GM10847 (cell line): Measurements from ENCODE around the gene PPP1R1B.

Experiments
- POLR2A ChIP-seq: IDR thresholded peaks from 2 replicates; pipeline ENCODE4 v1.6.1; 2011; ENCODE audit not compliant: insufficient read length; ENCODE audit errors: extremely low read depth

Gene PPP1R1B

DNA sequence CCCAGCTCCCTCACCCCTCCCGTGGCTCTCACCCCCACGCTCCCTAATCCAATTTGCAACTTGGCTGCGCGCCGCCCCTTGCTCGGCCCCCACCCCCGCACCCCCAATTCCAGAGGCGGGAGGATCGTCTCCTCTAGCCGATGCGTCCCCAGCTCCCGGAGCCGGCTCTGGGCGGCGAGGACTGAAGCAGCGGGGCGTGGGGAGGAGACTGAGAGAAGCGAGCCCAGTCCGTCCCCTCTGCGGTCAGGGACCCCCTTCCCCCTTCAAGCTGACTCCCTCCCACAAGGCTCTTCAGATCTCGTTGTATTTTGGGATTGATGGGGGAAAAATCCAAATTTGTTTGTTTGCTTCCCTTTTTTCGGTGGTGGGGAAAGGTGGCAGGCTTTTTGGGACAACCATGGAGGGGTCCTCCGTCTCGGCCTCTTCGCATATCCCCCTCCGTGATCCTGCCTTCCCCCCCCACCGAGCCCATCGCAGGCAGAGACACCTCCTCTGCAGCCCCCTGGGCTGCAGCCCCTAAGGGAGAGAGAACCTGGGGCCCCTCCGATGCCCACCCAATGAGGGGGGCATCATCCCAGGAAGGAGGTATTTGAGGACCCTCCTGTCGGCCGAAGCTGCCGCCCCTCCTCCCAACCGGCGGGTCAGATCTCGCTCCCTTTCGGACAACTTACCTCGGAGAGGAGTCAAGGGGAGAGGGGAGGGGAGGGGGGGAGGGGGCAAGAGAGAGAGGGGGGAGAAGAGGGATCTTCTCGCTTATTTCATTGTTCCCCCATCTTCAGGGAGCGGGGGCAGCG is 19.5 kb upstream of the PPP1R1B start:
- TF ChIP-seq POLR2A = no peak

DNA sequence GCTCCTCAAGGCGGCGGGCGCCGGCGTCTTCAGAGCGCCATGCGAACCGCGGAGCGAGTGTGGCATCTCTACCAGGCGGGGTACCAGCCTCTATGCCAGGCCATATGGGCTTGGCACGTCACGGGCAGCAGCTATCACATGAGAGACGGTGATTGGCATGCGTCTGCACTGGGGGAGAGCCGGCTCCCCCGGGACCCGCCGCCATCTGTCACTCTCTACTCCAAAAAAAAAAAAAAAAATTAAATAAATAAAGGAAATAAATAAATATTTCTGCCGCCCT is 19.0 kb upstream of the PPP1R1B start, which contains the start of gene NEUROD2:
Gene NEUROD2, minus strand, starts transcription at position 70 of the 280 bp plus-strand sequence. CDS start 1,321 bp downstream, outside the sequence.
- TF ChIP-seq POLR2A = no peak

DNA sequence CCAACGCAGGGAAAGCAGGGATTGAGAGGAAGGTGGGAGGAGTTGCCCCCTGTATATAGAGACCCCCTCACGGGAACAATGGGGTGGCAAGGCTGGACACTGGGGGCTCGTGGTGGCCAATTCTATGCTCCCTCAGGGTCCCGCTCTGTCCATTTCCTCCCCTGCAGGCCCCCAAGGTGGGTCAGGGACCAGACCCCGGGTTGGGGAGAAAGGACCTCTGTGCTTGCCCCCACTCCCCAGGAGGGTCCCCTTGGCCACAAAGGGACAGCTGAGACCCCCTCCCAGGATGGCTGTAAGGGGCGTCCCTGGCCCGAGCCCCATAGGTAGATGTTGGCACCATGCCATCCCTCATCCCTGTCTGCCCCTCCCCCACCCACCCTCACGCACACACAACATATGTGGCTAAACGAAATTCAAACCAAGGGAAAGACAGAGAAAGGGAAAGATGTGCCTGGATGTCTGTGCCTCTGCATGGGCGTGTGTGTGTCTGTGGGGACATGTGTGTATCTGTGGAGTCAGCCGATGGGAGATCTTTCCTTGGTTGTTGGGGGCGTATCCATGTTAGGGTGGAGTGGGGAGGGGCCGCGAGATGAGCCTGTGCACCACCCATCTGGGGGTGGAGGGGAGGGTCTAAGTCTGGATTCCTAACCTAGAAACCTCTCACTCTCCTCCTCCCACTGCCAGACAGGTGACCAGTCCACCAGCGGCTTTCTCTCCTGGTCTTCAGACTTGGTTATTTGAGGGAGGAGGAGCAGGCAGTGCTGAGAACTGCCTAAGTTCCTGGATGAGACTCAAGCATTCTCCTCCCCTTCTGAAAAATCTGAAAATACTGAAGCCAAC is 18.4 kb upstream of the PPP1R1B start:
- TF ChIP-seq POLR2A = no peak

DNA sequence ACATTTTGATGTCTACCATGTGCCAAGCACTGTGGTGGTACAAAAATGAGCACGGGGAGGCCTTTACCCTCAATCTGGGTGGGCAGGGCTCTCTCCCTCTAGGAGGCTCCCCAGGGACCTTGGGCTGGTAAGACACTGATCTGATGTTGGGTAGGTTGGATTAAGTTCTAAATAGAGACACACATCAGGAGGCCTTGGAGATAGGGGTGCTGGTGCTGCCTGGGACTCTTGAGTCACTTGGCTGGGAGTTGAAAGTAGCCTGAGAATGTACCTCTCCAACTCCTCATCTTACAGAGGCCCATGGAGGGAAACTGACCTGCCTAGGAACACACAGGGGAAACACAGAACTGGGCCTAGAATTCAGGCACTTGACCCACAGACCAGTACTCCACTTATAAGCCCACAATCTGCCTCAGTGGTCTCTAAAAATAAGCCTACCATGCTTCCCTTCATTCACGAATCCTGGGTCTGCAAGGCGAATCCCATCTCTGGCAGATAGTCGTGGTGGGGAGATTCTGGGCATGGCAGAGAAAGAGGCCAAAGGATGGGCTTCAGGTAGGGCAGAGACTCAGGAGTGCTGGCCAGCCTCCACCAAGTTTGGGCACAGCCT is 17.2 kb upstream of the PPP1R1B start:
- no peak for TF ChIP-seq POLR2A

DNA sequence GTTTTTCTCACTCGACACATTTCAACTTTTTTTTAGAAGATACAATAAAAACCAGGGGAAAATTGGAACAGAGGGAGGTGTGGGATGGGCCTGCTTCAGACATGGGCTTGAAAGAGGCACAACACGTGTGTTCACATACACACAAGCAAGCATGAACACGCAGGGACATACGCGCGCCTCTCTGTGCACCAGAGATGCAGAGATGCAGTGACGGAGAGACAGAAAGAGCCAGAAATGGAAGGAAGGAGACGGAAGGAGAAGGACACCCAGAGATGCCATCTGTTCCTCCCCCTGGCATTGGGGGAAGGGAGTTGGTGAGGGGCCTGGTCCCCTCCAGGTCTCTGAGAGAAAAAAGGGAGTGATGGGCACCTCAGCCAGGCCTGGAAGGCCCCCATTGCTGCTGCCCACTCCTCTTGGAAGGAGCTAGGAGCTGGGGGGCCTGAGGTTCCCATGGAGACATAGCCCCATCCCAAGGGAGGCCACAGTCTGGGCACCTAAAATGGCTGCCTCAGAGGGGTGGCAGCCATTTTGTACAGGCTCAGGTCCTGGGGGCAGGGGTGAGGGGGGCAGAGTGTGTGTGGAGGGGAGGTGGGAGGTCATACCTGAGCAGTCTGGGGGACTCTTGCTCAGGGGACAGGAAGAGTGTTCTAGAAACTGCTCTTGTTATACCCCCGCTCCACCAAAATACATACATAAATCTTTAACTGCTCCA is 15.2 kb upstream of the PPP1R1B start:
- TF ChIP-seq POLR2A = no peak

DNA sequence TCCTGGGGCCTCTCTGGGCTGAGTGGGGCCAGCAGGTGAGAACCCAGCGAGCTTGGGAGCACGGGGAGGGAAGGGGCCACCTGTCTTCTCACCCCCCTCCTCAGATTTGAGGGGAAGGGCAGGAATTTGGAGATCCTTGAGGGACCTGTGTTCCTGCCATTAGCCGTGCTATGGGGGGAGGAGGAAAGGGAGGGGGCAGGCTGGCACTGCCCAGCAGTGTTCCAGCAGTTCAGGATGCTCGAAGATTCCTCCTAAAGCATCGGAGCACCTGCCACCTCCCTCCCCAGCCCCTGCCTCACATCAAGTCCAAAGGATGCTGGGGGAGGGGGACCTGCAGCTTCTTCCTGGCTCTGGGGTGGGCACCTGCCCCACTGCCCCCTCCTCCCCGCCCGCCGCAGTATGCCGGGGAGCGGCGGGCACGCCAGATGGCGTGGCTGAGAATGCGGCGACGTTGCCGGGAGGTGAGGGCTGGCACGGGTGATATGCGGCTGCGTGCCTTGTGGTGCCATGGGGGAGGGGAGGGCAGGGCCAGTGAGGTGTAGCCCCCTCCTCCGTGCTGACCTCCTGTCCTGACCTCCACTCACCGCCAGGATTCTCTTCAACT is 14.4 kb upstream of the PPP1R1B start:
- no peak for TF ChIP-seq POLR2A

DNA sequence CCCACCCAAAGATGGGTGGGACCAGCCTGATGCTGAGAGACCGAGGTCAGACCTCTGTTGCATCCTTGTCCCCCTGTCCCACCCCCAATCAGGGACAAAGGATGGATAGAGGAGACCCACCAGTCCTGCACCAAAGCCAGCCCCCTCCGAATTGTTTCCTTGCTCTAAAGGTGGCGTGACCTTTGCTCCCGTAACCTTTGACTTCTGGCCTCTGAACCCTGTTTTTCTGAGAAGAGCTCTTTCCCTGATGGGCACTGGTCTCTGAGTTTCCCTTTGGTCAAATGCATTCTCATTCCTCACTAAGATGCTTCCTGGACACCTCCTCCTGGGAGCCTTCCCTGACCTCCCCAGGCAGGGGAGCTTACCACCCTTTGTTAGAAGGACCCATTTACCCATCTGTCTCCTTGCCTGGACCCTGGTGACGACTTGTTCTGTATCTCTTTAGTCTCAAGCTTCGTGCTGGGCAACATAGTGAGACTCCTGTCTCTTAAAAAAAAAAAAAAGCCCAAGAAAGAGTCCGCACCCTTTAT is 13.8 kb upstream of the PPP1R1B start:
- no peak for TF ChIP-seq POLR2A

DNA sequence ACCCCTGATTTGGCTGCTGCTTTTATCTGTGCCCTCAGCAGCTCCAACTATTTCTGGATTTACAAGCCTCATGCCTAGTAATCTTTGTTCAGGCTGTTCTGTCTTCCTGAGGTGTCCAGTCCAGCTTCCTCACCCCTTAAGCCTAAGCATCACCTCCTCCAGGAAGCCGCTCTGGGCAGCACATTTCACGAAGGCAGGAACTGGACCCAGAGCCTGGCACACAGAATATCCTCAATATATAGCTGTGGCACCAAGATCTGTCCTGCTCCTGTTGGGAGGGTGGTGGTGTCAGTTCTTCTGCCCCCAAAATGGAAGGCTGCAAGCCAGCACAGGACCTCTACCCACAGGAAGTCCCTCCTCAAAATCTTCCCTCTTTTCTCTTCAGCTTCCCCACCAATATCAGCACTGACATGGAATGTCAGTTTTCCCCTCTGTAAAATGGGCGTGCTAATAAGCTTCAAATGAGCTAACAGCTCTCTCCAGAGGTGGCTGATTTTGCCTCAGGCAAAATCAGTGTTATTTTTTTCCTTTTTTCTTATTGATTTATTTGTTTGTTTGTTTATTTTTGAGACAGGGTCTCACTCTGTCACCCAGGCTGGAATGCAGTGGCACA is 12.1 kb upstream of the PPP1R1B start:
- TF ChIP-seq POLR2A = no peak

DNA sequence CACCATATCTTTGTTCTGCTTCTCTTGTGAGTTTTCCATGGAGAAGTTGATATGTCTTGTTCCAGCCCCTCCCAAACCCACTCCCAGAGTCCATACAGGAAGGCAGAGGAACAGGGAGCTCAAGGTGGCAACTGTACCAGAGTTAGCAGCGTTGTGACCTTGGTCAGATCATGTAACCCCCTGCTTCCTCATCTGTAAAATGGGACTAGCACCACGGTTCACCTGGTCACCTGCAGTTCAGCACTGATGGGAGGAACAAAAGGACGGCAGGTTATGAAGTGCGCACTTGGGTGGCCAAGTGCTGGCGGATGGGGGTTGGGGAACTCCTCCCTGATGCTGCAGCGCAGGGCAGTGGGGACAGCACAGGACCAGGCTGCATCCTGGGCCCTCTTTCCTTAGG is 11.3 kb upstream of the PPP1R1B start:
- TF ChIP-seq POLR2A = no peak

DNA sequence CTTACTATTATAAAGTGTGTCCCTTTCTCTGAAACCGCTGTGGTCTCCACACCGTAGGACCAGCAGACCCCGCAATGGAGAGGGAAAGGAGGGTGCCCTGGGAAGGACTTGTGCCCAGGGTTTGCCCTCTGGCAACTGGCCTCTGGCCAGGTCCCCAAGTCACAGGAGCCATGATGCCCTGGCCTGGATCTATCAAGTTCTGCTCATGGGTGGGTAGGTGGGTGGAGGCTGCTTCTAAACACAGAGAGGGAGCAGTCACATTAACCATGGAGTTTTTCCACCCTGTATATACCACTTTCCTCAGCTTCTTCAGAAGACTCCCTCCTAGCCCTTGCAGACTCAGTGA is 9.7 kb upstream of the PPP1R1B start:
- TF ChIP-seq POLR2A = no peak

DNA sequence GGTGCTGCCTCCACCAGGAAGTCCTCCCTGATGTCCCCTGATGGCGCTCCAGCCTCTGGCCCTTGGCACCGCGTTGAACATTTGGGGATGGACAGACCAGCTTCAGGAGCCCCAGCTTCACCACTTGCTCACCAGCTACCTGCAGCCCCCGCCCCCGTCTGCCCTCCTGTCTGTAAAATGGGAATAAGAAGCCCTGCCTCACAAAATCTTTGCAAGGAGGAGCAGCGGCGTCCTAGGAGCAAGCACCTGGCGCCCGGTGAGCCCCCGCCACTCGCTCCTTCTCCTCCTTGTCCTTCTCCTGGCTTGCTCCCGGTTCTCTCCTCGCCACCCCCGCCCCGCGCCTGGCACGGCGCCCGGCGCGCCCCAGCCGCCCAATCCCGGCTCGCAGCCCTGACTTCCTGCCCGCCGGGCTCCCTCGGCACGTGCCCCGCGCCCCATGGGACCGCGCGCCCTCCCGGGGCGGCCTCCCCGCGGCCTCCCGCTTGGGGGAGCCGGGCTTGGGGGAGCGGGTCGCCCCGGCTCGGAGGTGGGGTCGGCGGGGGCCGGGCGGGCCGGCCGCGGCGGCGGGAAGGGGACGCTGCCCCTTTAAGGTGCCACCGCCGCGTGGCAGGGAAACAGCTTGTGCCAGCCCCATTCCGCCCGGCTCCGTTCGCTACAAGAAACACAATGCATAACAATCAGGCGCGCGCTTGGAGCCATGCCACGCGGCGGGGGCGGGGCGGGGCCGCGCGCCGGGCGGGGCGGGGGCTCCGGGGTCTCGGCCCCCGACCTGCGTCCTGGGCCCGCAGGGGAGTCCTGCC is 9.1 kb upstream of the PPP1R1B start:
- TF ChIP-seq POLR2A = no peak

DNA sequence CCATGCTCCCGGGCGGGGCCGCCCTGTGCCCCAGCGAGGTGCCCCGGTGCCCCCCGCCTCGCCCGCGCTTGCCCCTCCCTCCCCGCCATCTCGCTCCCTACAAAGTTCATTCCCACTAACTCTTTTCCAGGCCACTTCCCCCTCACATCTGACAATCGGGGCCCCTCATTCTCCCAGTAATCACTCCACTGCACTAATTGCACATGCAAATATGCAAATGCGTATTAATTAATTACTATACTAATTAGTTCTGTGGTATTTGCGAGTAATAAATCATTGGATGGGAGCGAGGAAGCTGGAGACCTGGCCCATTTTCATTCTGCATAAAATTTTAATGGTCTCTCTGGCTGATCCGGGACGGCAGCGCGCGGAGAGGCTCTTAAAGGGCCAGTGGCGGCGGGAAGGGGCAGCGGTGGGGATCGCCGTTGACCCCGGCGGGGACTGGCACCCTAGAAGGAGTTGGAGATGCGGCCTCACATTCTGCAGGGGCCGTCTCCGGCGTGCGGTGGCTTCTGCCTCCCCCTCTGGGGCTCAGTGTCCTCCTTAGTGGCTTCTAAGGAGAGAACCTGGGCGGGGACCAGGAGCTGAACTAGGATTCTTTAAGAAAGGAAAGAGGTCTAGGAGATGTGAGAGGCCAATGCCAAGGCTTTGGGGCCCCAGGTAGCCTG is 8.4 kb upstream of the PPP1R1B start:
- TF ChIP-seq POLR2A = no peak
